ENCODE data around the gene MYL3. TPM values are rescaled to one million over a fixed set of nuclear protein-coding genes. Genes with fewer than 3 reads are reported as not detected.
A peak's percentile ranks its signal among the peaks of the same experiment; 100 is the strongest.

The MYL3 gene
- total RNA-seq, 1 experiment from 2014 or later: not detected

GRCh38 chr3:46867550-46867898 lies 4.3 kb upstream of the MYL3 start:
- H3K4me3 ChIP-seq: no peak overlapping the region
- H3K4me2 ChIP-seq: no peak overlapping the region
- H3K79me2 ChIP-seq (ENCODE audit: low read depth): no peaks in the 10 kb centered on the region
- H3K9me3 ChIP-seq (ENCODE audit: insufficient read depth, low read depth): no peaks in the 10 kb centered on the region
- TF ChIP-seq CTCF (conservative IDR thresholded peaks at IDR 0.05): no peak
- TF ChIP-seq EZH2 (IDR thresholded peaks at IDR 0.05; ENCODE audit: low read depth): no peak
- ChIA-PET POLR2A (ENCODE audit: unreplicated experiment) (no interaction called here), CTCF (interaction anchor here (0.6 kb wide), 1 partner anchor 456 kb away, joined by 3 read pairs; no protein-coding TSS in a partner anchor)
- H3K4me1 ChIP-seq (replicated peaks; ENCODE audit: insufficient read depth): no peaks in the 10 kb centered on the region
- no peaks in the 10 kb centered on the region for H3K36me3 ChIP-seq (ENCODE audit: low read depth)
- H3F3A ChIP-seq (ENCODE audit: insufficient read depth, low read depth): no peaks in the 10 kb centered on the region
- no peaks in the 10 kb centered on the region for H3K27me3 ChIP-seq (ENCODE audit: insufficient read depth, low read depth)
- no peaks in the 10 kb centered on the region for H3K9me2 ChIP-seq (ENCODE audit: insufficient read depth)
- DNase-seq: no peak
- no peak overlapping the region for H2AFZ ChIP-seq
- intact Hi-C loops (cut with micrococcal nuclease; ENCODE audit: unreplicated experiment): loop anchor here (10.0 kb wide), 1 partner anchor 457 kb away; no protein-coding TSS in a partner anchor
- BruUV-seq (replicated peaks): no TSS peak
- H3K27ac ChIP-seq: no peak overlapping the region
- no peaks in the 10 kb centered on the region for H4K20me1 ChIP-seq (ENCODE audit: insufficient read depth)

DNA sequence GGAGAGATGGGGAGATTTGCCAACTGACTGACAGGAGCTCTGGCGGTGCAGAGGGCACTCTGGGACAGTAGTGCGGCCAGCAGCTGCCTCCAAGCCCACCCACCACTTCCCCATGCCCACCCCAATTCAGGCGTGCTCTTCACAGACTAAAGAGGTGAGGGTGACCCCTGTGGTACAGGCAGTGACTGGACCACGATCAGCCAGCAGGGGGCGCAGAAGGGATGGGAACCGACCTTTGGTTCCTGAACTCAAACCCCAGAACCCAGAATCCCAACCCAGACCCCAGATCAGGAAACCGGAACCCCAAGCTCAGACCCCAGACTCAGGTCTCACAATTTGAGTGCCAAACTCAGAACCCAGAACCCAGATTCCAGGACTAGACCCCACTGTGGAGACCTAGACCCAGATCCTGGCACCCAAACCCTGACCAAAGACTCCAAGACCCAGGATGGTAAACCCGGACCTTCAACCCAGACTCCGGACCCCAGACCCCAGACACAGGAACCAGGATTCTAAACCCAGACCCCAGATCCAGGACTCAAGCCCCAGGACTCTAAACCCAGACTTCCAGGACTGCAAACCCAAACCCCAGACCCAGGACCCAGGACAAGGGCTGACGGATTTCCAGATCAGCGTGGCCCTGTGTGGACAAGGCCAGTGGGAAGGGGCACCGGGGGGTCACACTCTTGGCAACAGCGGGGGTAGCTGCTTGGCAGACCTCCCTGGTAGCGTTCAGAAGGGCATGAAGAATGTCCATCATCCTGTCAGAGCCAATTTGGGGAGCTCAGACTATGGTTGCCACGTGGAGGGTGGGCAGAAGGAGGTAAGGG lies 3.7 kb upstream of the MYL3 start:
- H3F3A ChIP-seq (ENCODE audit: insufficient read depth, low read depth): no peaks in the 10 kb centered on the region
- no TSS peak for BruUV-seq (replicated peaks)
- intact Hi-C loops (cut with micrococcal nuclease; ENCODE audit: unreplicated experiment): loop anchor here (1.0 to 10.0 kb wide), 3 partner anchors 28 to 458 kb away; no protein-coding TSS in a partner anchor

More for the DNA sequence above, 3.7 kb upstream of the MYL3 start:
- Histone ChIP-seq H3K79me2 (ENCODE audit: low read depth) (no peaks in the 10 kb centered on the region), H3K4me3 (no peak overlapping the region), H4K20me1 (ENCODE audit: insufficient read depth) (no peaks in the 10 kb centered on the region), H3K9me2 (ENCODE audit: insufficient read depth) (no peaks in the 10 kb centered on the region), H3K9me3 (ENCODE audit: insufficient read depth, low read depth) (no peaks in the 10 kb centered on the region), H3K4me1 (replicated peaks; ENCODE audit: insufficient read depth) (no peaks in the 10 kb centered on the region), H3K4me2 (no peak overlapping the region), H2AFZ (no peak overlapping the region), H3K27ac (no peak overlapping the region), H3K36me3 (ENCODE audit: low read depth) (no peaks in the 10 kb centered on the region), H3K27me3 (ENCODE audit: insufficient read depth, low read depth) (no peaks in the 10 kb centered on the region)
- TF ChIP-seq CTCF (conservative IDR thresholded peaks at IDR 0.05): peak; percentile 90
- TF ChIP-seq EZH2 (IDR thresholded peaks at IDR 0.05; ENCODE audit: low read depth): no peak
- peak in 1 of 2 experiments; percentile 65 for DNase-seq
- POLR2A ChIA-PET (ENCODE audit: unreplicated experiment): no interaction called here
- CTCF ChIA-PET: interaction anchor here (0.6 to 0.8 kb wide), 2 partner anchors 21 to 457 kb away, joined by 3 to 12 read pairs; no protein-coding TSS in a partner anchor
